Middle frontal gyrus (tissue), 1 donor: ENCODE data around the gene P2RX1.
A peak's percentile ranks its signal among the peaks of the same experiment; 100 is the strongest.

Source experiments
- DNase-seq: peaks from one replicate; pipeline ENCODE4 v3.0.0-alpha.2; 2015; ENCODE audit warnings: low spot score; ENCODE audit errors: extremely low spot score

P2RX1 gene

DNA sequence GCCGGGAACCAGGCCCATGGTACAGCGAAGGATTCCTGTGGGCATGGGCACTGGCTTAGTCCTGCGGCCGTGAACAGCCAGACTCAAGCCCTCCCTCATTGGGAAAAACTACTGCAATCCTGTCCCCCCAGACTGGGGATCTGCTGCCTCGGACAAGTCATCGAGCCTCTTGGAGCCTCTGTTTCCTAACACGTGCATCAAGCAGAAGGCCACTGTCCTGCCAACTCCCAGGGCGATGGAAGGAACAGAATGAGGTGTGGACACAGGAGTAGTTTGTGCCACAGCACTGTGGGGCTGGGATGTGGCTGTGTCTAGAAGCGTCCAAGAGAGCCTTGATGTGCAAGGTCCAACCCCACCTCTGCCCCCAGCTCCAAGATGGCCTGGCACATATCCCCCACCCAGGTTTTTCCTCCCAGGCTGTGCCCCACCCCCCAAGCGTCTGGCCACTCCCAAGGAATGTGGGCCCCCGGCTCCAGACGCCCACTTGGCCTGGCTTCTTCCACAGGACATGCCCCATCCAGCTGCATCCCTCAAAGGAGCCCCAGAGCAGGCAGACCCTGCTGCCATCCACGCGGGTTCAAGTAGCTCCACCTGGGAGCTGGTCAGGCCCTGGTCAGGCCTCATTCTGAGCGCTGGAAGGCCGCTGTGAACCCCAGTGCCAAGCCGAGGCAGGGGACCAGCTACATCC, 26.8 kb downstream of the P2RX1 start:
- no peak for DNase-seq

GRCh38 chr17:3888343-3889171, 27.7 kb downstream of the P2RX1 start:
- peak; percentile 67 for DNase-seq

- DNase-seq: no peak
Observed at GRCh38 chr17:3887804-3888203, 28.5 kb downstream of the P2RX1 start.

GRCh38 chr17:3887394-3887793, 28.9 kb downstream of the P2RX1 start:
- no peak for DNase-seq

GRCh38 chr17:3886776-3887175, 29.5 kb downstream of the P2RX1 start:
- no peak for DNase-seq

DNA sequence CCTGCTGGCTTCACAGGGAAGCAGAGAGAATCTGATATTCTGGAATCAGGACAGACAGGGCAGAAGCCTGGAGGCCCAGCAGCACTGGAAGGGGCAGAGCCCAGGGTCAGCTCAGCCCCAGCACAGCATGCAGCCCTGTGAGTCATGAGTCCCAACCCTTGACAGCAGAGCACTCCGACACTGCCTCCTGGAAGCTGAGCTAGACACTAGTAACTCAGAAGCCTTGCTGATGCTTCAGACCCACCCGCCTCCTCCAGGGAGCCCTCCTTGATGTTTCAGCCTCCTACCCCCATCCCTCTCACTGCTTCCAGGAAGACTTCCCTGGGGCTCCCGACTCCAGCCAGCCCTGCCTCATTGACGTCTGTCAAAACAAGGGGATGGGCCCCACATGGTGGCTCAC, 30.3 kb downstream of the P2RX1 start:
- DNase-seq: no peak

- DNase-seq: no peak
Observed at GRCh38 chr17:3885271-3885670, 31.0 kb downstream of the P2RX1 start.

DNA sequence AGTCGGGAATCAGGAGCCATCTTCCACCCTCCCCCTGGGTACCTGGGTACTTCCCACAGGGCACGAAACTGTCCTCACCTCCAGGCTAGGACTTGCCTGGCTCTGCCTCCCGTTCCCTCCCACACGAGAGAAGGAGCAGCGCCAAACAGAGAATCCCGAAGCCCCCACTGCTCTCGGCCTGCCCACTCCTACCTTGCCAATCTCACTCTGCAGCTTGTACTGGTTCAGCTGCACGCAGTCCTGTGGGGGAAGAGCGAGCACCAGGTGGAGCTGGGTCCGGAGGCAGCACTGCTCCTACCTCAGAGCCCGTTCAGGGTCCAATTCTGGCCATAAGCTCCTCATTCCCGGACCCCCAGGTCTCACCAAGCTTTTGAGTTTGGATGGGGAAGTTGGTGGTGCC, 32.1 kb downstream of the P2RX1 start:
- no peak for DNase-seq

GRCh38 chr17:3882276-3882675, 34.0 kb downstream of the P2RX1 start:
- no peak for DNase-seq

- no peak for DNase-seq
Observed at GRCh38 chr17:3880983-3881382, 35.3 kb downstream of the P2RX1 start.

DNA sequence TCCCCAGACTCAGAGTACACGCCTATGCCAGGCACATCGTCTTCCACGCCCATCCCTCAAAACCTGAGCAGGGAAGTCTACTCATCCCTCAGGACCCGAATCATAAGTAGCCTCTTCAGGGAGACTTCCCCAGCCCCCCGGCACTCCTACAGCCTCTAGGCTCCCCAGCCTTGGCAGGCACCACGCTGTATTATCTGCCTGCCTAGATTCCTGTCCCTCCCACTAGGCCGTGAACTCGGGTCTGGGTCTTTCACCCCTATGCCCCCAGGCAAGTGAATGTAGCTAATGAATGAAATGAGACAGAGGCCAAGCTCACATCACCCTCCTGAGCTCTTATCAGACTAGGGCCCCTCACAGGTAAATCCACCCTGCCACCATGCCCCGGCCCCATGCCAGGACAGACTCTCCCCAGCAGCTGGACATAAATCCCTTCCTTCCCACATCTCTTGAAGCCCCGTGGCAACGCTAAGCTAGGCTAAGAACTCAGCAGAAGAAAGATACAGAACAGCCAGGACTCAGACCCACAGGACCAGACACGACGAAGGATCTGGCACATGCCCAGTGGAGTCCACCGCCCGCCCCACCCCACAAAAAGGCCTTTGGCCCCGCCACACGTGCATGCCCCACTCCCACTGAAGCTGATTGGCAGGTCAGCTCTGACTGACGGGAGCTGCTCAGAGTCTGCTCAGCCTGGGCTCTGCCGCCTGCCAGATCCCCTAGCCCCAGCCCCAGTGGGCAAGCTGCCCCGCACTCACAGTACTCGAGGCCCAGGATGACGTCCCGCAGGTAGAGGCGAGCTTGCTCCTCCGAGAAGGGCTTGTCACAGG, 36.5 kb downstream of the P2RX1 start:
- no peak for DNase-seq

DNA sequence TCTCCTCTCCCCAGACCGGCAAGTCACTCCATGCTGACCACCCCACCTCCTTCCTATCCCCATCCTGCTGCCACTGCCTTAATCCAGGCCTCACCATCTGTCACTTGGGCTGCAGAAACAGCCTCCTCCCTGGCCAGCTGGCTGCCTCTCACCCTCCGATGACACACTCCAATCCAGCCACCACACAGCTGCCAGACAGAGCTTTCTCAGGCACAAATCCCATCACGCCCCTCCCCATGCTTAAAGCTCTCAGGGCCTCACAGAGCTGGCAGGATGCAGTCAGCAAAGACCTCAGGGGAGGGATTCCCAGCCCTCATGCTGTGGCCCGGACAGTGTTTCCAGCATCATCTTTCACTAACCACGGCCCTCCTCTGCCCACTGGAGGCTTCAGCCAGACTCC, 37.1 kb downstream of the P2RX1 start:
- DNase-seq: no peak

GRCh38 chr17:3877220-3877619, 39.0 kb downstream of the P2RX1 start:
- DNase-seq: no peak

GRCh38 chr17:3875317-3875716, 40.9 kb downstream of the P2RX1 start:
- no peak for DNase-seq

GRCh38 chr17:3873862-3874261, 42.4 kb downstream of the P2RX1 start:
- no peak for DNase-seq

GRCh38 chr17:3870871-3871306, 45.4 kb downstream of the P2RX1 start:
- no peak for DNase-seq

- DNase-seq: no peak
Observed at GRCh38 chr17:3867606-3868005, 48.7 kb downstream of the P2RX1 start.

GRCh38 chr17:3867106-3867505, 49.2 kb downstream of the P2RX1 start:
- DNase-seq: no peak

- DNase-seq: peak; percentile 29
Observed at GRCh38 chr17:3866276-3866675, 50.0 kb downstream of the P2RX1 start.

DNA sequence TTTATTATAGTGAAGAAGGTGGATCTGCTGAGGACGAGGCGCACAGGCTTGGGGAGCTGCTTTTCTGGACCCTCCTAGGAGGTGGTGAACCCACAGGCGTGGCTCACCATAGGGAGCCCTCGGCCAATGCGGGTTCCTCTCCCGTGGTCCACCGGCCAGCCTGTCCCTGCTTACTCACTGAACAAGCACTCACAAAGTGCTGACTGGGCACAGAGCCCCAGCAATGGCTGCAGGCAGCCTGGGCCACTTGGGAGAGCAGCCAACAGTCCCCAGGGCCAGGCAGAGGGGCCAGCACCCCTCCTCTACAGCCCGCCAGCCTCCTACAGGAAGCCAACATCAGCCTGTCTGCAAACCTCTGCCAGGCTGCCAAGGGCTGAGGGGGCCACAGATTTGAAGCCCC, 51.1 kb downstream of the P2RX1 start:
- no peak for DNase-seq

GRCh38 chr17:3864534-3864933, 51.7 kb downstream of the P2RX1 start:
- no peak for DNase-seq
